Fibroblast of mammary gland (primary cell): Measurements from ENCODE around the gene ZGPAT.
A peak's percentile ranks its signal among the peaks of the same experiment; 100 is the strongest.
"Not testable (repeated sequence)": the region's sequence is repeated elsewhere in the genome, so short reads cannot be mapped to it uniquely, and the experiment has no call there.

Experiments used
- DNase-seq: peaks from one replicate; pipeline ENCODE4 v3.0.0-alpha.2; 2010; ENCODE audit warnings: low read depth
- H3K4me3 ChIP-seq: 2 replicates; pipeline ENCODE4 v1.5.1; 2011; ENCODE audit warnings: low read depth, mild to moderate bottlenecking, low read length, moderate library complexity; ENCODE audit not compliant: control insufficient read depth
- CTCF ChIP-seq: conservative IDR thresholded peaks from 2 replicates; pipeline ENCODE4 v1.5.1; 2011; ENCODE audit warnings: low read depth, low read length, inconsistent platforms; ENCODE audit not compliant: control insufficient read depth, insufficient read depth

Gene ZGPAT, protein sequence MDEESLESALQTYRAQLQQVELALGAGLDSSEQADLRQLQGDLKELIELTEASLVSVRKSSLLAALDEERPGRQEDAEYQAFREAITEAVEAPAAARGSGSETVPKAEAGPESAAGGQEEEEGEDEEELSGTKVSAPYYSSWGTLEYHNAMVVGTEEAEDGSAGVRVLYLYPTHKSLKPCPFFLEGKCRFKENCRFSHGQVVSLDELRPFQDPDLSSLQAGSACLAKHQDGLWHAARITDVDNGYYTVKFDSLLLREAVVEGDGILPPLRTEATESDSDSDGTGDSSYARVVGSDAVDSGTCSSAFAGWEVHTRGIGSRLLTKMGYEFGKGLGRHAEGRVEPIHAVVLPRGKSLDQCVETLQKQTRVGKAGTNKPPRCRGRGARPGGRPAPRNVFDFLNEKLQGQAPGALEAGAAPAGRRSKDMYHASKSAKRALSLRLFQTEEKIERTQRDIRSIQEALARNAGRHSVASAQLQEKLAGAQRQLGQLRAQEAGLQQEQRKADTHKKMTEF

DNA sequence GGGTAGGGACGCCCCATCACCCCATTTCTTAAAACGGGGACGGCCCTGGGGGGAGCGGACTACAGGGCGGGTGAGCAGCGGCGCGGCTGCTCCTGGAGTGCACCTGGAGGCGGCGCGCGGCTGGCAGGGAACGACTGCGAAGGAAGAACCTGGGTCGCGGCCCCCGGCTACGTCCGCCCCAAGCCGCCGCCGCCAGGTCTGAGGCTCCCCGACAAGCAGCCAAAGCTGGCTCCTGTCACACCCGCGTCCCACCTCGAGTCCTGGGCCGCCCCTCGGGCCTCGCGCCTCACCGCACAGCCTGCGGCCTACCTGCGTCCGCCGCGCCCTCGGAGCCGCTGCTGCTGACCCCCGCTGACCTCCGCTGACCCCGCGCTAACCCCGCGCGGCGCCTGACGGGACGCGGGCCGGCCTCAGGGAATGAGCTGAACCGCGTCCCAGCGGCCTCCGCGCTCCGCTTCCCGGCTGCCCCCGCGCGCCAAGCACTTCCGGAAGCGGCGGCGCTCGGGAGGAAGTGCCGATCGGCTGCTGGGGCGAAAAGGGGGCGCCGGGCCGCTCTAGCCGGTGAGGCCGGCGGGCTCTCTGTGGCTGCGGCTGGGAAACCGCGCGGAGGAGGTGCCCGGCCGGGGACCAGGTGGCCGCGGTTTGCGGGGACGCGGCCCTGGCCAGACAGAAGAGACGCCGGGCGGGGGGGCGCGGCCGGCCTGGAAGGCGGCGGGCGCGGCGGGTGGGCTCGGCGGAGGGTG is at the start of gene ZGPAT, which contains the start of gene ARFRP1:
Gene ZGPAT, plus strand, starts transcription at position 482 of the 743 bp plus-strand sequence. CDS start 542 bp downstream, outside the sequence.
Gene ARFRP1, minus strand, starts transcription at position 419 of the 743 bp plus-strand sequence. CDS start 885 bp downstream, outside the sequence.
- DNase-seq, result peak; percentile 75

DNA sequence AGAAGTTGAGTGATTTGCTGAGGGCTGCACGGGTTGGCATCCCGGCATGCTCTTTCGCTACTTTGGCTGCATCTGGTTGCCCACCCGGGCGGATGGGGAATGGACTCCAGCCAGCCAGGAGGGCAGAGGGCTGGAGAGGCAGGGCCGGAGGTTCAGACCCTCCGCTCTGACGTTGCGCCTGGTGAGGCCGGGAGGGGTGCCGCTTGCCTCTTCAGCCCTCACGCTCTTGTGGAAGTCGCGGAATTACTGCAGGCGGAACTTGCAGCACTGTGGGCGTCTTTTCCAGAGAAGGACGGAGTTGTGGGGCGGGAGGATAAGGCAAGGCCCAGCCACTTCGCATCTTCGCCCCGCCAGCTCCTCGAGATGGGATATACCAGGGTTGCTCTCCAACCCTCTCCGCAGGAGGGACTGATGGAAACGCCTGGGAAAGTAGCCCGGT is 49.1 kb upstream of the ZGPAT start:
- H3K4me3 ChIP-seq, result peak overlapping the region; percentile 86
- peak; percentile 45 for DNase-seq
- no peak for TF ChIP-seq CTCF

More for the DNA sequence above, at the start of gene ZGPAT, which contains the start of gene ARFRP1:
- no peak for TF ChIP-seq CTCF
- peak within 1 kb of the TSS; percentile 72 for H3K4me3 ChIP-seq

- peak overlapping the region; percentile 86 for H3K4me3 ChIP-seq
- no peak for DNase-seq
- no peak for TF ChIP-seq CTCF
Measured at GRCh38 chr20:63659370-63659769, 48.5 kb upstream of the ZGPAT start.

DNA sequence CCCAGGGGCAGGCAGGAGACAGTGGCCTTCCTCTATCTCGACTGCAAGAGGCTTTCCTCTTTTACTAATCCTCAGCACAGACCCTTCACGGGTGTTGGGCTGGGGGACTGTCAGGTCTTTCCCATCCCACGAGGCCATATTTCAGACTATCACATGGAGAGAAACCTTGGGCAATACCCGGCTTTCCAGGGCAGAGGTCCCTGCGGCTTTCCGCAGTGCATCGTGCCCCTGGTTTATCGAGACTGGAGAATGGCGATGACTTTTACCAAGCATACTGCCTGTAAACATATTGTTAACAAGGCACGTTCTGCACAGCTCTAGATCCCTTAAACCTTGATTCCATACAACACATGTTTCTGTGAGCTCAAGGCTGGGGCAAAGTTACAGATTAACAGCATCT is 47.7 kb upstream of the ZGPAT start:
- not testable (repeated sequence) for DNase-seq, H3K4me3 ChIP-seq

GRCh38 chr20:63660622-63661021 is 47.2 kb upstream of the ZGPAT start:
- H3K4me3 ChIP-seq, result no peak overlapping the region
- no peak for TF ChIP-seq CTCF
- no peak for DNase-seq

DNA sequence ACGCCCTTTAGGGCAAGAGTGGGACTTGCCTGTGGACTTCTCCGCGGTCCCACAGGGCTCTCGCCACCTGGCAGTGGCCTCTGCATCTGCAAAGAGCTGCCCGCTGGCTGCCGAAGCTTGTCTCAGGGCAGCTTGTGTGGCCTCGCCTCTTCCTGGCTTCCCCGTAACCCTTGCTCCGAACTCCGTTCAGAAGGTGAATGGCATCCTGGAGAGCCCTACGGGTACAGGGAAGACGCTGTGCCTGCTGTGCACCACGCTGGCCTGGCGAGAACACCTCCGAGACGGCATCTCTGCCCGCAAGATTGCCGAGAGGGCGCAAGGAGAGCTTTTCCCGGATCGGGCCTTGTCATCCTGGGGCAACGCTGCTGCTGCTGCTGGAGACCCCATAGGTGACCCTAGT is 46.7 kb upstream of the ZGPAT start:
- DNase-seq, result no peak
- no peak for TF ChIP-seq CTCF
- no peak overlapping the region for H3K4me3 ChIP-seq
